Measurements from ENCODE around the gene SLC6A3.

- TF ChIP-seq CTCF (CRISPR knock-in tag; IDR thresholded peaks at IDR 0.05) (no peak), ZNF362 (CRISPR knock-in tag; IDR thresholded peaks at IDR 0.05; ENCODE audit: borderline replicate concordance) (no peak), PREB (CRISPR knock-in tag; IDR thresholded peaks at IDR 0.05) (no peak), HIVEP1 (CRISPR knock-in tag; IDR thresholded peaks at IDR 0.05) (no peak), YEATS4 (CRISPR knock-in tag; IDR thresholded peaks at IDR 0.05; ENCODE audit: borderline replicate concordance) (no peak), CREM (IDR thresholded peaks at IDR 0.05) (no peak), CREM (CRISPR knock-in tag; IDR thresholded peaks at IDR 0.05) (no peak), TAF1 (CRISPR knock-in tag; IDR thresholded peaks at IDR 0.05) (no peak), ZNF75D (CRISPR knock-in tag; IDR thresholded peaks at IDR 0.05; ENCODE audit: borderline replicate concordance) (no peak), ZSCAN25 (CRISPR knock-in tag; IDR thresholded peaks at IDR 0.05) (no peak), MAZ (IDR thresholded peaks at IDR 0.05; ENCODE audit: borderline replicate concordance, low read depth, low read length) (no peak), MAZ (CRISPR knock-in tag; IDR thresholded peaks at IDR 0.05; ENCODE audit: low read depth) (no peak)
Observed at GRCh38 chr5:1347571-1347970, 97.7 kb downstream of the SLC6A3 start.
